Measurements from ENCODE around the gene EPN2.

DNA sequence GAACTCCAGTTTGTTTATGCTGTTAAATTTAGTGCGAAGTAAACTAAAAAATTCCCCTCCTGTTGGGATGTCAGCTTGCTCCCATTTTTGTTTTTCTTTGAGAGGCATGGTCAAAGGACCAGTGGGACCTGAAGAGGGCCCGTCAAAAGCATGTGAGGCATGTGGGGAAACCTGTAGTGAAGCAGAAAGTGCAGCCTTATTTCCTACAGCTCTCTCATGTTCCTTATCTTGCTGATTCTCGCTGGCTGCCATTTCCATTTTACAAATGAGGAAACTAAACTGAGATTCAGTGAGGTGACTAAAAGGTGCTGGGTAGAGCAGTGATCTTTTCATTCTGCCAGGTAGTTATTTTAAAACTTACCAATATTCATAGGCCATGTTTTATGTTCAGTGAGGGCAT lies 27.1 kb downstream of the EPN2 start:
- TF ChIP-seq, protein P1, sequence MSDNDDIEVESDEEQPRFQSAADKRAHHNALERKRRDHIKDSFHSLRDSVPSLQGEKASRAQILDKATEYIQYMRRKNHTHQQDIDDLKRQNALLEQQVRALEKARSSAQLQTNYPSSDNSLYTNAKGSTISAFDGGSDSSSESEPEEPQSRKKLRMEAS (IDR thresholded peaks at IDR 0.05; ENCODE audit: low read depth): no peak
- no peak for TF ChIP-seq GATA2 (CRISPR knock-in tag; IDR thresholded peaks at IDR 0.05)
- TF ChIP-seq SIN3A (IDR thresholded peaks at IDR 0.05; ENCODE audit: borderline replicate concordance, low read depth, low read length): no peak
- TF ChIP-seq MXI1 (IDR thresholded peaks at IDR 0.05; ENCODE audit: low read depth, low read length): no peak
- no peak for TF ChIP-seq EZH2phosphoT487 (IDR thresholded peaks at IDR 0.05; ENCODE audit: borderline replicate concordance, low read depth)
- TF ChIP-seq TAF1 (IDR thresholded peaks at IDR 0.05; ENCODE audit: borderline replicate concordance, low read depth, low read length): no peak
- TF ChIP-seq, protein P2, sequence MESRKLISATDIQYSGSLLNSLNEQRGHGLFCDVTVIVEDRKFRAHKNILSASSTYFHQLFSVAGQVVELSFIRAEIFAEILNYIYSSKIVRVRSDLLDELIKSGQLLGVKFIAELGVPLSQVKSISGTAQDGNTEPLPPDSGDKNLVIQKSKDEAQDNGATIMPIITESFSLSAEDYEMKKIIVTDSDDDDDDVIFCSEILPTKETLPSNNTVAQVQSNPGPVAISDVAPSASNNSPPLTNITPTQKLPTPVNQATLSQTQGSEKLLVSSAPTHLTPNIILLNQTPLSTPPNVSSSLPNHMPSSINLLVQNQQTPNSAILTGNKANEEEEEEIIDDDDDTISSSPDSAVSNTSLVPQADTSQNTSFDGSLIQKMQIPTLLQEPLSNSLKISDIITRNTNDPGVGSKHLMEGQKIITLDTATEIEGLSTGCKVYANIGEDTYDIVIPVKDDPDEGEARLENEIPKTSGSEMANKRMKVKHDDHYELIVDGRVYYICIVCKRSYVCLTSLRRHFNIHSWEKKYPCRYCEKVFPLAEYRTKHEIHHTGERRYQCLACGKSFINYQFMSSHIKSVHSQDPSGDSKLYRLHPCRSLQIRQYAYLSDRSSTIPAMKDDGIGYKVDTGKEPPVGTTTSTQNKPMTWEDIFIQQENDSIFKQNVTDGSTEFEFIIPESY (IDR thresholded peaks at IDR 0.05; ENCODE audit: borderline replicate concordance, low read depth): no peak
- TF ChIP-seq, protein P3, sequence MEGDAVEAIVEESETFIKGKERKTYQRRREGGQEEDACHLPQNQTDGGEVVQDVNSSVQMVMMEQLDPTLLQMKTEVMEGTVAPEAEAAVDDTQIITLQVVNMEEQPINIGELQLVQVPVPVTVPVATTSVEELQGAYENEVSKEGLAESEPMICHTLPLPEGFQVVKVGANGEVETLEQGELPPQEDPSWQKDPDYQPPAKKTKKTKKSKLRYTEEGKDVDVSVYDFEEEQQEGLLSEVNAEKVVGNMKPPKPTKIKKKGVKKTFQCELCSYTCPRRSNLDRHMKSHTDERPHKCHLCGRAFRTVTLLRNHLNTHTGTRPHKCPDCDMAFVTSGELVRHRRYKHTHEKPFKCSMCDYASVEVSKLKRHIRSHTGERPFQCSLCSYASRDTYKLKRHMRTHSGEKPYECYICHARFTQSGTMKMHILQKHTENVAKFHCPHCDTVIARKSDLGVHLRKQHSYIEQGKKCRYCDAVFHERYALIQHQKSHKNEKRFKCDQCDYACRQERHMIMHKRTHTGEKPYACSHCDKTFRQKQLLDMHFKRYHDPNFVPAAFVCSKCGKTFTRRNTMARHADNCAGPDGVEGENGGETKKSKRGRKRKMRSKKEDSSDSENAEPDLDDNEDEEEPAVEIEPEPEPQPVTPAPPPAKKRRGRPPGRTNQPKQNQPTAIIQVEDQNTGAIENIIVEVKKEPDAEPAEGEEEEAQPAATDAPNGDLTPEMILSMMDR (IDR thresholded peaks at IDR 0.05): no peak
- no peak for TF ChIP-seq FOSL2 (IDR thresholded peaks at IDR 0.05; ENCODE audit: borderline replicate concordance, low read depth)
- TF ChIP-seq EP300 (IDR thresholded peaks at IDR 0.05; ENCODE audit: borderline replicate concordance in 1 of 2, low read depth in 1 of 2, low read length in 1 of 2): no peak
- no peak for TF ChIP-seq RCOR1 (IDR thresholded peaks at IDR 0.05; ENCODE audit: low read length)
- TF ChIP-seq CHD2 (IDR thresholded peaks at IDR 0.05; ENCODE audit: low read length, partially characterized antibody): no peak
- TF ChIP-seq POLR2AphosphoS5 (IDR thresholded peaks at IDR 0.05; ENCODE audit: low read depth, low read length): no peak

All from SK-N-SH (cell line).